B cell (primary cell): Measurements from ENCODE around the gene OXA1L. TPM values are rescaled to one million over a fixed set of nuclear protein-coding genes. Genes with fewer than 3 reads are reported as not detected.
"Not testable (repeated sequence)": the region's sequence is repeated elsewhere in the genome, so short reads cannot be mapped to it uniquely, and the experiment has no call there.

ENCODE experiments used
- ATAC-seq: fragments of 200-7000 bp; cut with Tn5 transposase; one replicate; pipeline ENCODE4 v1.10.0; 2021; ENCODE audit warnings: low read depth, mild to moderate bottlenecking, moderate number of reproducible peaks, moderate library complexity
- CTCF ChIA-PET: fragments of 350-600 bp; sonication (Branson Sonifier 250); formaldehyde crosslinking; loops from one replicate; lab custom pipeline; 2021; ENCODE audit warnings: antibody characterized with exemption, inconsistent platforms; lab: Charles Lee
- POLR2A ChIA-PET: fragments of 350-600 bp; sonication (Branson Sonifier 250); formaldehyde crosslinking; loops from one replicate; lab custom pipeline; 2021; ENCODE audit warnings: antibody characterized with exemption; lab: Charles Lee
- DNase-seq: peaks from one replicate; pipeline ENCODE4 v3.0.0; 2013
- H2AFZ ChIP-seq: 2 replicates; pipeline ENCODE4 v1.6.1; 2012; ENCODE audit warnings: mild to moderate bottlenecking, low read depth, low read length; ENCODE audit not compliant: insufficient read depth, poor library complexity, severe bottlenecking
- H3K27ac ChIP-seq, 2 donors: 1 replicate in 1 of 2; 2 replicates in 1 of 2; pipeline ENCODE4 v1.5.1; 2012 to 2013; ENCODE audit warnings: low read length in 2 of 2, mild to moderate bottlenecking in 2 of 2, moderate library complexity in 1 of 2
- H3K27me3 ChIP-seq, 4 experiments: fragments of 200-600 bp in 1 of 4; sonication (generic) in 1 of 4; replicated peaks in 1 of 4; 1 replicate in 2 of 4; 2 replicates in 2 of 4; pipeline versions ENCODE4 v1.6.1 to v1.7.0; 2013 to 2016; ENCODE audit warnings: low read length in 3 of 4, mild to moderate bottlenecking in 2 of 4, mixed read lengths in 1 of 4, moderate library complexity in 1 of 4; ENCODE audit not compliant: insufficient read depth in 4 of 4, control insufficient read depth in 3 of 4; ENCODE audit errors: control extremely low read depth in 1 of 4
- H3K36me3 ChIP-seq, 2 experiments: replicated peaks in 1 of 2; 1 replicate in 1 of 2; 2 replicates in 1 of 2; pipeline versions ENCODE4 v1.6.1 to v1.7.1; 2013; ENCODE audit warnings: low read length in 1 of 2; ENCODE audit not compliant: insufficient read depth in 2 of 2, control insufficient read depth in 1 of 2; ENCODE audit errors: control extremely low read depth in 1 of 2, extremely low read depth in 1 of 2
- H3K4me1 ChIP-seq, 2 donors: fragments of 200-600 bp in 1 of 2; sonication (generic) in 1 of 2; 1 replicate in 1 of 2; 2 replicates in 1 of 2; pipeline versions ENCODE4 v1.5.1 to v1.6.1; 2013 to 2017; ENCODE audit warnings: low read length in 2 of 2; ENCODE audit not compliant: control insufficient read depth in 2 of 2, insufficient read depth in 2 of 2
- H3K4me2 ChIP-seq: replicated peaks from 2 replicates; pipeline ENCODE3; 2012; ENCODE audit warnings: mild to moderate bottlenecking, low read depth, low read length; ENCODE audit not compliant: poor library complexity, severe bottlenecking
- H3K4me3 ChIP-seq, 5 experiments: fragments of 200-600 bp in 1 of 5; sonication (generic) in 1 of 5; 1 replicate in 3 of 5; 2 replicates in 2 of 5; pipeline versions ENCODE4 v1.5.1 to v1.7.0; 2011 to 2016; ENCODE audit warnings: low read length in 4 of 5, mild to moderate bottlenecking in 4 of 5, low read depth in 2 of 5, control low read depth in 1 of 5, moderate library complexity in 1 of 5; ENCODE audit not compliant: insufficient read depth in 1 of 5; ENCODE audit errors: control extremely low read depth in 1 of 5, extremely low read depth in 1 of 5
- H3K79me2 ChIP-seq: fragments of 200-600 bp; sonication (generic); one replicate; pipeline ENCODE4 v1.6.0; 2016; ENCODE audit warnings: low read length; ENCODE audit not compliant: control insufficient read depth, insufficient read depth
- H3K9ac ChIP-seq: fragments of 200-600 bp; sonication (generic); 2 replicates; pipeline ENCODE4 v1.6.1; 2017; ENCODE audit warnings: mild to moderate bottlenecking, low read length, moderate library complexity
- H3K9me3 ChIP-seq, 3 donors: one replicate each; pipeline versions ENCODE4 v1.6.1 to v1.7.1; 2013; ENCODE audit warnings: low read length in 2 of 3; ENCODE audit not compliant: control insufficient read depth in 2 of 3, insufficient read depth in 1 of 3; ENCODE audit errors: control extremely low read depth in 1 of 3
- H4K20me1 ChIP-seq: 2 replicates; pipeline ENCODE4 v1.6.0; 2012; ENCODE audit warnings: mild to moderate bottlenecking, low read length; ENCODE audit not compliant: insufficient read depth, control insufficient read depth, poor library complexity, severe bottlenecking
- H3K27ac Mint-ChIP-seq: one replicate; pipeline ENCODE4 v1.8.0; 2021; ENCODE audit warnings: mixed read lengths
- H3K27me3 Mint-ChIP-seq: one replicate; pipeline ENCODE4 v1.8.0; 2021; ENCODE audit warnings: mixed read lengths
- H3K4me1 Mint-ChIP-seq: one replicate; pipeline ENCODE4 v1.8.0; 2021; ENCODE audit warnings: mixed read lengths
- H3K4me3 Mint-ChIP-seq: one replicate; pipeline ENCODE4 v1.8.0; 2021; ENCODE audit warnings: mixed read lengths
- H3K9me3 Mint-ChIP-seq: one replicate; pipeline ENCODE4 v1.8.0; 2022; ENCODE audit warnings: mixed read lengths; ENCODE audit not compliant: insufficient read depth
- CTCF ChIP-seq: fragments of 200-600 bp; IDR thresholded peaks from one replicate; pipeline ENCODE4 v1.8.0; 2022; ENCODE audit warnings: antibody characterized with exemption, mild to moderate bottlenecking
- EZH2 ChIP-seq: IDR thresholded peaks from 2 replicates; pipeline ENCODE4 v1.6.1; 2012; ENCODE audit warnings: borderline replicate concordance, low read depth, mild to moderate bottlenecking, moderate library complexity, low read length; ENCODE audit not compliant: insufficient read depth, poor library complexity, severe bottlenecking
- WGBS: methylation state at CpG from one replicate; pipeline ENCODE4 v1.1.5; 2013; ENCODE audit warnings: missing lambda C conversion rate; ENCODE audit not compliant: insufficient coverage; 5-methylcytosine and 5-hydroxymethylcytosine counted together
- intact Hi-C: fragments of 100-400 bp; cut with micrococcal nuclease; formaldehyde crosslinking; loops from one replicate; pipeline ENCODE4 v1.10.0; 2022
- polyA plus RNA-seq: library from polyadenylated mRNA; depleted of rRNA; stranded (reverse); fragments of >200 nt; gene quantifications from 2 replicates; pipeline ENCODE4 v1.2.3, GENCODE V29; 2012
- total RNA-seq, 2 donors: library from RNA; stranded (reverse); fragments of 120-200 nt in 1 of 2; gene quantifications; 1 replicate in 1 of 2; 2 replicates in 1 of 2; pipeline versions ENCODE4 v1.2.3 to v1.2.4, GENCODE V29; 2013 to 2022

OXA1L gene
- total and polyA plus RNA-seq, 2 donors (not counting 1 experiment from before 2014, with no cell fraction given), result 147 to 201 TPM

GRCh38 chr14:22726012-22726411 lies 40.5 kb upstream of the OXA1L start:
- no peak overlapping the region for H3K4me3 ChIP-seq
- DNase-seq, result no peak
- H3K9me3 ChIP-seq, result peaks cover 0 to 4% (median 0%) of the 10 kb centered on the region in 3 donors
- Mint-ChIP-seq H3K4me1 (peaks cover 1% of the 10 kb centered on the region), H3K9me3 (peaks cover 2% of the 10 kb centered on the region), H3K27me3 (peaks cover under 1% of the 10 kb centered on the region), H3K27ac (no peak overlapping the region), H3K4me3 (no peak overlapping the region)
- H3K4me1 ChIP-seq, result no peaks in the 10 kb centered on the region
- no peak for ATAC-seq
- H2AFZ ChIP-seq, result no peak overlapping the region
- H4K20me1 ChIP-seq, result no peaks in the 10 kb centered on the region
- H3K9ac ChIP-seq, result no peak overlapping the region
- ChIA-PET POLR2A (no interaction called here), CTCF (no interaction called here)
- WGBS, result 67% methylated on average over 1 of the region's 1 CpG
- intact Hi-C loops, result no loop called here
- no peak overlapping the region for H3K4me2 ChIP-seq
- no peaks in the 10 kb centered on the region for H3K79me2 ChIP-seq
- no peak overlapping the region for H3K27ac ChIP-seq
- H3K27me3 ChIP-seq, result peaks cover 0 to 3% (median 0%) of the 10 kb centered on the region in 4 experiments
- H3K36me3 ChIP-seq, result no peaks in the 10 kb centered on the region
- no peak for TF ChIP-seq EZH2
- no peak for TF ChIP-seq CTCF

- H3K9me3 ChIP-seq, H3K79me2 ChIP-seq, H3K27ac ChIP-seq, H3K27me3 ChIP-seq, intact Hi-C loops, ATAC-seq, DNase-seq, H3K27ac Mint-ChIP-seq, H3K4me3 Mint-ChIP-seq, POLR2A ChIA-PET, H3K27me3 Mint-ChIP-seq, H3K9ac ChIP-seq, H2AFZ ChIP-seq, H3K4me3 ChIP-seq, H4K20me1 ChIP-seq, H3K4me1 ChIP-seq, CTCF ChIA-PET, H3K4me2 ChIP-seq, H3K9me3 Mint-ChIP-seq, H3K36me3 ChIP-seq, H3K4me1 Mint-ChIP-seq: not testable (repeated sequence)
- 100% methylated on average over 4 of the region's 5 CpGs for WGBS
Observed at GRCh38 chr14:22732062-22732461, 34.4 kb upstream of the OXA1L start.
